Activated naive CD8-positive, alpha-beta T cell treated with anti-CD3 and anti-CD28 coated beads for 36 hours (primary cell): Measurements from ENCODE around the gene TXNDC11. TPM values are rescaled to one million over a fixed set of nuclear protein-coding genes. Genes with fewer than 3 reads are reported as not detected.
A peak's percentile ranks its signal among the peaks of the same experiment; 100 is the strongest.

Experiments used
- DNase-seq: peaks from one replicate; pipeline ENCODE4 v3.0.0; 2021
- H3K27ac Mint-ChIP-seq: one replicate; pipeline ENCODE4 v1.8.0; 2022; ENCODE audit warnings: mild to moderate bottlenecking, moderate library complexity, mixed read lengths
- H3K27me3 Mint-ChIP-seq: one replicate; pipeline ENCODE4 v1.8.0; 2022; ENCODE audit warnings: mild to moderate bottlenecking, mixed read lengths
- H3K36me3 Mint-ChIP-seq: one replicate; pipeline ENCODE4 v1.8.0; 2021; ENCODE audit warnings: mild to moderate bottlenecking, mixed read lengths
- H3K4me1 Mint-ChIP-seq: one replicate; pipeline ENCODE4 v1.8.0; 2021; ENCODE audit warnings: mixed read lengths
- H3K4me3 Mint-ChIP-seq: one replicate; pipeline ENCODE4 v1.8.0; 2022; ENCODE audit warnings: mild to moderate bottlenecking, moderate library complexity, mixed read lengths
- H3K9me3 Mint-ChIP-seq: one replicate; pipeline ENCODE4 v1.8.0; 2022; ENCODE audit warnings: mixed read lengths
- total RNA-seq, 2 experiments: library from RNA; stranded (reverse); gene quantifications; one replicate each; pipeline ENCODE4 v1.2.3, GENCODE V29; 2021

Gene TXNDC11
- total RNA-seq, 2 experiments from 2014 or later, result 24.5 to 27.3 TPM

DNA sequence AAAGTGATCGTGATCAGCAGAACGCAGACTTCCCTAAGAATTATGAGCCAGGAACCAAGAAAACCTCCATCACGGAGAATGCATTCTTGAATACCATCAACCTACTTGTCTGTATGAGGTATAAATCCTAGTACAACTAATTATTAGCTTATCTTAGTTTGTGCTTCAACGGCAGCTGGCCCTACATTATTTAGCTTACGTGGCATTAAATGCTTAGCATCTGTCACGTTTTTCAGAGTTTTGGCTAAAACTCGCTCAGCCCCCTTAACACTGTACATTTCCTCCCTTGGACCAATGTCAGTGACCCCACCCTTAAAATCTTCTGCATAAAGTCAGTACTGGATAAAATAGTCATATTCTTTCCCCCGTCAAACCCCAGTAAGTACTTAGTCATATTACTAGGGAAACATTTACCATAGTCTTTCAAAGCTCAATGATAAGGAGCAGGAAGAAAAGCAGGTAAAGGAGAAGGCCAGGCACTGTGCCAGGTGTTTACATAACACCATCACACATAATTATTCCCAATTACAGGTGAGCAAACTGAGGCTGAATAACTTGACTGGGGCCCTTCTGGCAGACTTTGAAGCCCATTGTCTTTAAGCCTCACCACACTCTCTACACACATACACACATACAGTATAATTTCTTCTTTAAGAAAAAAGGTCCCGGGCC, 16.6 kb upstream of the TXNDC11 start:
- H3K4me1 Mint-ChIP-seq, result no peaks in the 10 kb centered on the region
- H3K27ac Mint-ChIP-seq, result no peak overlapping the region
- DNase-seq, result no peak
- H3K36me3 Mint-ChIP-seq, result peaks cover 28% of the 10 kb centered on the region
- no peaks in the 10 kb centered on the region for H3K9me3 Mint-ChIP-seq
- H3K4me3 Mint-ChIP-seq, result no peak overlapping the region
- H3K27me3 Mint-ChIP-seq, result no peaks in the 10 kb centered on the region

DNA sequence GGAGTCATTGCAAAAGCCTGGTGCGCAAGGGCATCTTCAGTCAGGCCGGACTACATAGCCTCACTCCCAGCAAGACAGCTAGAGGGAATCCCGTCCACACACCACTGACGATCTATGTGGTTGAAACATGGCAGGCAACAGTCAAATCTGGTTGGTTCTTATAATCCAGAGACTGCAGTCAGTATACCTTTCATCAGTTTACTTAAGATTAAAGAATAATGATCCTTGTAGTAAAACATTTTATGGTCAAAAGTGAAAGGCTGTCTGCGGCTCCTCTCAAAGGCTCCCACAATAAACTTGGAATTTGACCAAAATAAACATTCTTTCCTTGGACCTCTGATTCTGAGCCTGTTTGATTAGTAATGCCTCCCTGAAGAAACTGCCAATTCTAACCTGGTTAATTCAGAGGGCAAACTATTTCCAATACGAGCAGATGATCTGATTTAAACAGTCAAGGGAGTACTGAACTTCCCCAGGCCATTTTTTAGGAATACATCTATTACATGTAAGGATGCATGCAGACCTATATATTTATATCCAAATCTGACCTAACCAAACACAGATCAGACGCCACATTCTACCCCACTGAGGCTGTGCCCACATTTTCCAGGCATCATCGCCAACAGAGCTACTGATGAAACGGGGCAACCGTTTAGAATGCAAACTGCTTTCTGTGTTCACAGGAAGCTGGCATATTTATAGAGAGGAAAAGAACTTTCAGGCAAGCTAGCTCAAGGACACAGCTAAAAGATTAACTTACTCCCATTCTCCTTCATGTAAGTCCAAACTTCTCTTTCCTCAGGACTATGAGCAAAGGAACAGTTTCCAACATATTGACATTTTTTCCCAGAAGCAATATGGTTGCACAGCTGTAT, 15.3 kb upstream of the TXNDC11 start:
- H3K9me3 Mint-ChIP-seq, result no peaks in the 10 kb centered on the region
- H3K27ac Mint-ChIP-seq, result no peak overlapping the region
- peaks cover 22% of the 10 kb centered on the region for H3K36me3 Mint-ChIP-seq
- no peaks in the 10 kb centered on the region for H3K4me1 Mint-ChIP-seq
- no peaks in the 10 kb centered on the region for H3K27me3 Mint-ChIP-seq
- DNase-seq, result no peak
- H3K4me3 Mint-ChIP-seq, result no peak overlapping the region

DNA sequence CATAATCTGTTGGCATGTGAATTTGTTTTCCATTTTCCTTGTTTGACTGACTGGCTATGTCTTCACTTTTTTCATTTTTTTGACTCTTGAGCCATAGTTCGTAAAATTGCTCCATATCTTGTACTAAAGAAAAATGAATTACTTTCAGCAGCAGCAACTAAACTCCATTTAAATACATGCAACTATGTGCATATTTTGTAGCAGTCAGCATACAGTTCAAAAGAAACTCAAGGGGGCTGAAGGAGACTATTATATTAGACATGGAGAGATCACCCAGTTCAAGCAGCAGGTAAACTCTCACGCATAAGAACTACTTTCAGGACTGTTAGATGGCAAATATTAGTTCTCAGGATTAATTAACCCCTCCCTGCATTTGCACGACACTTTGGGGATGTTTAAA, 13.6 kb upstream of the TXNDC11 start:
- Mint-ChIP-seq H3K27me3 (no peaks in the 10 kb centered on the region), H3K27ac (no peak overlapping the region), H3K4me1 (no peaks in the 10 kb centered on the region), H3K4me3 (no peak overlapping the region), H3K36me3 (peaks cover 18% of the 10 kb centered on the region), H3K9me3 (no peaks in the 10 kb centered on the region)
- DNase-seq, result no peak

DNA sequence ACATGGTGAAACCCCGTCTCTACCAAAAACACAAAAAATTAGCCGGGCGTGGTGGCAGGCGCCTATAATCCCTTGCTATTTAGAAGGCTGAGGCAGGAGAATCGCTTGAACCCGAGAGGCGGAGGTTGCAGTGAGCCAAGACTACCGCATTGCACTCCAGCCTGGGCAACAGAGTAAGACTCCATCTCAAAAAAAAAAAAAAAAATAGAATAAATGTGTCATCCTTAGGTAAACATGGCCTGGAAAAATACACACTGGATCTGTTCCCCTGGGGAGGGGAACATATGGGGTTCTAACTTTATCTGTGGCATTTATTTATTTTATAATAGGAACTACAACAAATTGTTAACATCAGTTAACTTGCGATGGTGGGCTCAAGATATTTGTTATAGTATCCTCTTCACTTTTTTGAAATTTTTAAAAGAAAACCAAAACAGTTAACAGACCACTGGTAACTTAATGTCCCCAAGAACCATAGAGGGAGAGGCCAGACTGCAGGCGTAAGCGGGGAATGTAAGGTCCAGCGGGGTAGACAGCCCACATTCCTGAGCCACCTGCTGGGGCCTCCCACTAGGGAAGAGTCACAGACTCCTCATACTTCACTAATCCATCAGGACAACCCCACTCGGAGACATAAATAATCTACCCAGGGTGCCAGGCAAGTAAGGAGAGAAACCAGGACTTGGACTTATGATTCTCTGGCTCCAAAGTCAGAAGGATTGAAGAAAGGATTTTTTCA, 12.5 kb upstream of the TXNDC11 start:
- Mint-ChIP-seq H3K27me3 (no peaks in the 10 kb centered on the region), H3K36me3 (peaks cover 21% of the 10 kb centered on the region), H3K4me3 (no peak overlapping the region), H3K9me3 (no peaks in the 10 kb centered on the region), H3K4me1 (no peaks in the 10 kb centered on the region), H3K27ac (no peak overlapping the region)
- DNase-seq, result no peak

DNA sequence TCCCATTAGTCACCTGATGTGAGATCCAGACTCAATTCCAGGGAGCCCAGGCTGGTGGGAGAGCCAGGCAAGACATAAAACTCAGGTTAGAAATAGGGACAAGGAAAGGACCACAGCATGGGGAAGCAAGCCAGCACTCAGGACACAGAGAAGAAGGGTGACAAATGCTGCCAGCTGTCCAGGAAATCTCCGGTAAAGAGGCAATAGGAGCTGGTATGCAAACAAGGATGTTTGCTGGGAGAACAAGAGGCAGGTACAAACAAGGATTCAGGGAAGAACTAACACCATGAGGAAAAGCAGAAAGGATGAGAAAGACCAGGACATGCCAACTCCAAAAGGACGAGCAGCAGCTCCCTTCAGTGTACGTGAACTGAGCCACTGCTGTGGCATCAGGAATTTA, 10.2 kb upstream of the TXNDC11 start:
- Mint-ChIP-seq H3K27me3 (no peaks in the 10 kb centered on the region), H3K36me3 (peaks cover 24% of the 10 kb centered on the region), H3K27ac (no peak overlapping the region), H3K4me3 (no peak overlapping the region), H3K4me1 (no peaks in the 10 kb centered on the region), H3K9me3 (no peaks in the 10 kb centered on the region)
- DNase-seq, result no peak

- Mint-ChIP-seq H3K4me1 (no peaks in the 10 kb centered on the region), H3K27me3 (no peaks in the 10 kb centered on the region), H3K4me3 (no peak overlapping the region), H3K9me3 (no peaks in the 10 kb centered on the region), H3K27ac (no peak overlapping the region), H3K36me3 (peaks cover 14% of the 10 kb centered on the region)
- DNase-seq, result no peak
Observed at GRCh38 chr16:11750056-11750455, 7.4 kb upstream of the TXNDC11 start.

GRCh38 chr16:11748404-11749254, 6.0 kb upstream of the TXNDC11 start:
- Mint-ChIP-seq H3K36me3 (peaks cover 18% of the 10 kb centered on the region), H3K9me3 (no peaks in the 10 kb centered on the region), H3K27me3 (no peaks in the 10 kb centered on the region), H3K27ac (no peak overlapping the region), H3K4me1 (peaks cover 6% of the 10 kb centered on the region), H3K4me3 (no peak overlapping the region)
- DNase-seq, result no peak

- Mint-ChIP-seq H3K27me3 (no peaks in the 10 kb centered on the region), H3K36me3 (peaks cover 19% of the 10 kb centered on the region), H3K4me3 (no peak overlapping the region), H3K4me1 (peaks cover 9% of the 10 kb centered on the region), H3K9me3 (no peaks in the 10 kb centered on the region), H3K27ac (peak overlapping the region; percentile 25)
- DNase-seq, result no peak
Observed at GRCh38 chr16:11747949-11748403, 5.3 kb upstream of the TXNDC11 start.

GRCh38 chr16:11744075-11744470, 1.4 kb upstream of the TXNDC11 start:
- DNase-seq, result no peak
- H3K9me3 Mint-ChIP-seq, result no peaks in the 10 kb centered on the region
- H3K36me3 Mint-ChIP-seq, result peaks cover 16% of the 10 kb centered on the region
- H3K27me3 Mint-ChIP-seq, result no peaks in the 10 kb centered on the region
- H3K27ac Mint-ChIP-seq, result peak overlapping the region; percentile 91
- peaks cover 35% of the 10 kb centered on the region for H3K4me1 Mint-ChIP-seq
- H3K4me3 Mint-ChIP-seq, result peak overlapping the region; percentile 95

DNA sequence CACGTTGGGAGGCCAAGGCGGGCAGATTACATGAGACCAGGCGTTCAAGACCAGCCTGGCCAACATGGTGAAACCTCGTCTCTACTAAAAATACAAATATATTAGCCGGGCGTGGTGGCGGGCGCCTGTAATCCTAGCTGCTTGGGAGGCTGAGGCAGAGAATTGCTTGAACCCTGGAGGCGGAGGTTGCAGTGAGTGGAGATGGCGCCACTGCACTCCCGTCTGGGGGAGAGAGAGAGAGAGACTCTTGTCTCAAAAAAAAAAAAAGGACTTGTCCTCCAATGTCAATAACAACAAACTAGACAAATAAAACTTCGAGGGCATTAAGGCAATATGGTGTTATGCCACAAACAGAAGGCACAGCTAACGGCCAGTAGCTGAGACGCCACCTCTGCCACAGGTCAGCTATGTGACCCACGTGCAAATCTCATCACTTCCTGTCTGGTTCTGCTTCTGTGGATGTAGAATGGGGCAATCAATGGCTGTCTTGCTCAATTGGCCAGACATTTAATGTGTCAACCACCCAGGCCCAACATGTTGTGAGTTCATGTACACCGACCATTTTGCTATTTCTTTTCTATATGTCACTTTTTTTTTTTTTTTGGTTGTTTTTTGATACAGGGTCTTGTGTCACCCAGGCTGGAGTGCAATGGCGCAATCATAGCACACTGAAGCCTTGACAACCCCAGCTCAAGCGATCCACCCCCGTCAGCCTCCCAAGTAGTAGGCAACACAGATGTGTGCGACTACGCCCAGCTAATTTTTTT, 834 bp upstream of the TXNDC11 start:
- H3K9me3 Mint-ChIP-seq, result no peaks in the 10 kb centered on the region

DNA sequence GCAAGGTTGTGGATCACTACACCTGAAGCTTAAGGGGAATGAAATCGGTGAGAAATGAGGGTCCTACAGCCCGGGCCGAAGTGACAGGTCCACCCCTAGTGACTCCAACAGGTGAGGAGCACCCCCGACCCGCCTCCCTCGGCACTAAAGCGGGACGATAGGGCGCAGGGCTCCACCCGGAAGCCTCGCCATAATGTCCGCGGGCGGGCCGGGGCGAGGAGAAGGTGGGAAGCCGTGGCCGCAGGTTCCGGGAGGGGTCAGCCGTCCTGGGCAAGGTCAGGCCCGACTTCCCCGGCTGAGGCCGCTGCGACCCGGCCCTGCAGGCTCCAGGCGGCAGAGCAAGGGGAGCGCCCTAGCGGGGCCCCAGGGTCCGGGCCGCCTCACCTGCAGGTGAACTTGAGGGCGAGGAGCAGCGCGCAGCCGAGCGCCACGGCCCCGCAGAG, 543 bp downstream of the TXNDC11 start:
- no peak for DNase-seq
- Mint-ChIP-seq H3K27ac (peak overlapping the region; percentile 91), H3K4me1 (peaks cover 50% of the 10 kb centered on the region), H3K4me3 (peak overlapping the region; percentile 95), H3K36me3 (peaks cover 25% of the 10 kb centered on the region), H3K27me3 (no peaks in the 10 kb centered on the region), H3K9me3 (no peaks in the 10 kb centered on the region)

More for the DNA sequence above, 834 bp upstream of the TXNDC11 start:
- H3K36me3 Mint-ChIP-seq, result peaks cover 20% of the 10 kb centered on the region
- H3K27ac Mint-ChIP-seq, result peak overlapping the region; percentile 91
- H3K4me1 Mint-ChIP-seq, result peaks cover 41% of the 10 kb centered on the region
- peak overlapping the region; percentile 95 for H3K4me3 Mint-ChIP-seq
- peak; percentile 6 for DNase-seq
- no peaks in the 10 kb centered on the region for H3K27me3 Mint-ChIP-seq

DNA sequence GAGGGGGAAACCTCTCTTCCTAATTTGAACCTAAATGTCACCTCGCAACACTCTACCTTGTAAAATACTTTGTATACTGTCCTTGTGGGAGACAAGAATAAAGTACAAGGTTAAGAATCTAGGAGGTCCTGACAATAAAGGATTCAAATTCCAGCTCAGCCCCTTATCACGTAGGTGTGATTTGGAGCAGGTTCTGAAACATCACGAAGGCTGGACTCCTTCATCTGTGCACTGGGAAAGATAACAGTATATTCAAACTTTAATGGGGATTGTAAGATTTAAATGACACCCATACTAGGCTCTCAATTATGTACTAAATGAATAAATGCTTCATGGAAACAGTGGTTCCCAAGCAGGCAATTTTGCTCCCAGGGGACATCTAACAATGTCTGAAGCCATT, 2.1 kb downstream of the TXNDC11 start:
- DNase-seq, result no peak
- peaks cover 29% of the 10 kb centered on the region for H3K36me3 Mint-ChIP-seq
- H3K9me3 Mint-ChIP-seq, result no peaks in the 10 kb centered on the region
- no peak overlapping the region for H3K27ac Mint-ChIP-seq
- H3K4me3 Mint-ChIP-seq, result peak overlapping the region; percentile 95
- peaks cover 53% of the 10 kb centered on the region for H3K4me1 Mint-ChIP-seq
- no peaks in the 10 kb centered on the region for H3K27me3 Mint-ChIP-seq

DNA sequence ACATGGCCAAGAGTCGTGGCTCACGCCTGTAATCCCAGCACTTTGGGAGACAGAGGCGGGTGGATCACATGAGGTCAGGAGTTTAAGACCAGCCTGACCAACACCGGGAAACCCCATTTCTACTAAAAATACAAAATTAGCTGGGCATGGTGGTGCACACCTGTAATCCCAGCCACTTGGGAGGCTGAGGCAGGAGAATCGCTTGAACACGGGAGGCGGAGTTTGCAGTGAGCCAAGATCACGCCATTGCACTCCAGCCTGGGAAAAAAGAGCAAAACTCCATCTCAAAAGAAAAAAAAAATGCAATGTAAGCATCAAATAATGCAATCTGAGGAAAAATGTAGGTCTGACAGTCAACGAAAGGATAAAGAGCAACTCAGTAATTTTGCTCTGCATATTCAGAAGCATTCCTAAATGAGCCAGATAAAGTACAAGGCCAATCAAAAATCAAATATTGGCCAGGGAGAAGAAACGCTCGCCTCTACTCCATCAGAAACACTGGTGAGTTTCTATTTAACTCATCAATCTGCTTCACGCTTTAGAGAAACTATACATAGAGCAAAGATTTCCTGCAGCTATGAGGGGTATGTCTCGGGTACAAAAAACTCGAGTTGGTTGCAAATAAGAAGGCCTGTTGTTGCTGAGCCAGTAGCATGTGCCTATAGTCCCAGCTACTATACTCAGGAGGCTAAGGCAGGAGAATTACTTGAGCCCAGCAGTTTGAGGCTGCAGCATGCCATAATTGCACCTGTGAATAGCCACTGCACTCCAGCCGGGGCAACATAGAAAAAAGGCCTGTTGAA, 3.7 kb downstream of the TXNDC11 start:
- H3K4me3 Mint-ChIP-seq, result peak overlapping the region; percentile 22
- H3K27me3 Mint-ChIP-seq, result no peaks in the 10 kb centered on the region
- H3K9me3 Mint-ChIP-seq, result no peaks in the 10 kb centered on the region
- H3K36me3 Mint-ChIP-seq, result peaks cover 30% of the 10 kb centered on the region
- no peak for DNase-seq
- H3K4me1 Mint-ChIP-seq, result peaks cover 56% of the 10 kb centered on the region
- H3K27ac Mint-ChIP-seq, result peak overlapping the region; percentile 25
